Mucosa of descending colon (tissue), 3 donors: ENCODE results near the gene ADORA2A. TPM values are rescaled to one million over a fixed set of nuclear protein-coding genes. Genes with fewer than 3 reads are reported as not detected.
A peak's percentile ranks its signal among the peaks of the same experiment; 100 is the strongest.

ENCODE experiments used
- ATAC-seq: fragments of 200-7000 bp; cut with Tn5 transposase; one replicate; pipeline ENCODE4 v1.9.1; 2020; ENCODE audit warnings: mild to moderate bottlenecking, moderate library complexity
- DNase-seq, 3 donors: peaks; one replicate each; pipeline ENCODE4 v3.0.0-alpha.2; 2020
- H3K36me3 ChIP-seq: fragments of 200-600 bp; one replicate; pipeline ENCODE4 v1.8.0; 2021; ENCODE audit warnings: low read depth, mild to moderate bottlenecking
- H3K4me1 ChIP-seq: fragments of 200-600 bp; one replicate; pipeline ENCODE4 v1.8.0; 2021; ENCODE audit warnings: low read depth, mild to moderate bottlenecking
- H3K4me3 ChIP-seq: fragments of 200-600 bp; one replicate; pipeline ENCODE4 v1.8.0; 2021; ENCODE audit warnings: mild to moderate bottlenecking
- H3K9me3 ChIP-seq: fragments of 200-600 bp; one replicate; pipeline ENCODE4 v1.8.0; 2021; ENCODE audit warnings: mild to moderate bottlenecking
- intact Hi-C, 2 donors: fragments of 100-400 bp; cut with DNase I in 1 of 2; cut with micrococcal nuclease in 1 of 2; formaldehyde crosslinking; loops; one replicate each; pipeline versions ENCODE4 v1.11.0 to v1.11.1; 2022; cut with DNase I, micrococcal nuclease
- total RNA-seq, 3 donors: library from RNA; stranded (reverse); fragmentation: NEBNext Ultra II Directional in 2 of 3; extraction: Animal tissue kit (Norgen Biotek cat#: 25700) in 2 of 3; gene quantifications; one replicate each; pipeline versions ENCODE4 v1.2.1 to v1.2.4, GENCODE V29; 2021 to 2023
- TF ChIP-seq, protein P1 (sequence below): fragments of 200-600 bp; IDR thresholded peaks from one replicate; pipeline ENCODE4 v1.8.0; 2022; ENCODE audit warnings: antibody characterized with exemption, mild to moderate bottlenecking
- donor health status: DM: no; HTN: no; CAD: no; lungs with moderate emphysema.
- donor health status: DM: no; HTN: no; CAD: no.
- donor health status: DM: no; HTN: yes; CAD: no.

The ADORA2A gene
- total RNA-seq, 3 donors from 2014 or later = 2.1 to 4.0 (median 3.6) TPM

- no peak for ATAC-seq
- intact Hi-C loops = no loop called here
- no peak for DNase-seq
- no peaks in the 10 kb centered on the region for H3K36me3 ChIP-seq
- H3K9me3 ChIP-seq = no peaks in the 10 kb centered on the region
- H3K4me3 ChIP-seq = no peak overlapping the region
- TF ChIP-seq, protein P1, sequence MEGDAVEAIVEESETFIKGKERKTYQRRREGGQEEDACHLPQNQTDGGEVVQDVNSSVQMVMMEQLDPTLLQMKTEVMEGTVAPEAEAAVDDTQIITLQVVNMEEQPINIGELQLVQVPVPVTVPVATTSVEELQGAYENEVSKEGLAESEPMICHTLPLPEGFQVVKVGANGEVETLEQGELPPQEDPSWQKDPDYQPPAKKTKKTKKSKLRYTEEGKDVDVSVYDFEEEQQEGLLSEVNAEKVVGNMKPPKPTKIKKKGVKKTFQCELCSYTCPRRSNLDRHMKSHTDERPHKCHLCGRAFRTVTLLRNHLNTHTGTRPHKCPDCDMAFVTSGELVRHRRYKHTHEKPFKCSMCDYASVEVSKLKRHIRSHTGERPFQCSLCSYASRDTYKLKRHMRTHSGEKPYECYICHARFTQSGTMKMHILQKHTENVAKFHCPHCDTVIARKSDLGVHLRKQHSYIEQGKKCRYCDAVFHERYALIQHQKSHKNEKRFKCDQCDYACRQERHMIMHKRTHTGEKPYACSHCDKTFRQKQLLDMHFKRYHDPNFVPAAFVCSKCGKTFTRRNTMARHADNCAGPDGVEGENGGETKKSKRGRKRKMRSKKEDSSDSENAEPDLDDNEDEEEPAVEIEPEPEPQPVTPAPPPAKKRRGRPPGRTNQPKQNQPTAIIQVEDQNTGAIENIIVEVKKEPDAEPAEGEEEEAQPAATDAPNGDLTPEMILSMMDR = no peak
- no peaks in the 10 kb centered on the region for H3K4me1 ChIP-seq
These were observed 33.2 kb downstream of the ADORA2A start for GRCh38 chr22:24460418-24461089.

GRCh38 chr22:24463071-24463760 lies 35.8 kb downstream of the ADORA2A start:
- intact Hi-C loops = no loop called here
- ATAC-seq (peak; percentile 39), DNase-seq (no peak)
- TF ChIP-seq, protein P1 = no peak
- Histone ChIP-seq H3K36me3 (no peaks in the 10 kb centered on the region), H3K9me3 (no peaks in the 10 kb centered on the region), H3K4me3 (no peak overlapping the region), H3K4me1 (no peaks in the 10 kb centered on the region)

DNA sequence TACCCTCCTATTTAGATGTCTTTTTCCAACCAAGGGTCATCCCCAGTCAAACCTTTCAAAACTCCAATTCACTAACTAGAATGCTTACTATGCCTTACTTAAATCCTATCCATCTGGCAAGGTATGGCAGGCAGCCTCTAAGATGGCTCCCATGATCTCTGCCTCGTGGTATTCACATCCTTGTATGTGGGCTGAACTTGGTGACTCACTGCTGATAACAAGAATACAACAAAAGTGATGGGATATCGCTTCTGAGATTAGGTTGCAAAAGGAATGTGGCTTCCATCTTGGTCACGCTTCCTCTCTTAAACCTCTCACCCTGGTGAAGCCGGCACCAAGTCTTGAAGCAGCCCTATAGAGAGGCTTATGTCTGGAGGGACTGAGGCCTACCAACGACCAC lies 38.2 kb downstream of the ADORA2A start:
- DNase-seq (no peak), ATAC-seq (no peak)
- Histone ChIP-seq H3K36me3 (no peaks in the 10 kb centered on the region), H3K4me3 (no peak overlapping the region), H3K9me3 (no peaks in the 10 kb centered on the region), H3K4me1 (no peaks in the 10 kb centered on the region)
- TF ChIP-seq, protein P1 = no peak
- intact Hi-C loops = no loop called here

GRCh38 chr22:24465975-24466374 lies 38.6 kb downstream of the ADORA2A start:
- DNase-seq = no peak
- Histone ChIP-seq H3K4me1 (no peaks in the 10 kb centered on the region), H3K9me3 (no peaks in the 10 kb centered on the region), H3K36me3 (no peaks in the 10 kb centered on the region), H3K4me3 (no peak overlapping the region)
- no peak for ATAC-seq
- TF ChIP-seq, protein P1 = no peak
- intact Hi-C loops = no loop called here

GRCh38 chr22:24466716-24467328 lies 39.4 kb downstream of the ADORA2A start:
- DNase-seq (peak in 1 of 3 donors; percentile 11), ATAC-seq (no peak)
- H3K9me3 ChIP-seq = no peaks in the 10 kb centered on the region
- no peak overlapping the region for H3K4me3 ChIP-seq
- TF ChIP-seq, protein P1 = no peak
- intact Hi-C loops = no loop called here
- no peaks in the 10 kb centered on the region for H3K36me3 ChIP-seq
- H3K4me1 ChIP-seq = no peaks in the 10 kb centered on the region
